Loucy (cell line): ENCODE results near the gene ABCC3.

Experiments used
- EZH2phosphoT487 ChIP-seq: fragments of 200-600 bp; IDR thresholded peaks from 2 replicates; pipeline ENCODE4 v1.6.1; 2018; ENCODE audit warnings: antibody characterized with exemption, mild to moderate bottlenecking, moderate library complexity, borderline replicate concordance
- TF ChIP-seq, protein P1 (sequence below): fragments of 200-600 bp; sonication (generic); conservative IDR thresholded peaks from 2 replicates; pipeline ENCODE4 v1.5.1; 2014; ENCODE audit warnings: mild to moderate bottlenecking, antibody characterized with exemption, low read length

DNA sequence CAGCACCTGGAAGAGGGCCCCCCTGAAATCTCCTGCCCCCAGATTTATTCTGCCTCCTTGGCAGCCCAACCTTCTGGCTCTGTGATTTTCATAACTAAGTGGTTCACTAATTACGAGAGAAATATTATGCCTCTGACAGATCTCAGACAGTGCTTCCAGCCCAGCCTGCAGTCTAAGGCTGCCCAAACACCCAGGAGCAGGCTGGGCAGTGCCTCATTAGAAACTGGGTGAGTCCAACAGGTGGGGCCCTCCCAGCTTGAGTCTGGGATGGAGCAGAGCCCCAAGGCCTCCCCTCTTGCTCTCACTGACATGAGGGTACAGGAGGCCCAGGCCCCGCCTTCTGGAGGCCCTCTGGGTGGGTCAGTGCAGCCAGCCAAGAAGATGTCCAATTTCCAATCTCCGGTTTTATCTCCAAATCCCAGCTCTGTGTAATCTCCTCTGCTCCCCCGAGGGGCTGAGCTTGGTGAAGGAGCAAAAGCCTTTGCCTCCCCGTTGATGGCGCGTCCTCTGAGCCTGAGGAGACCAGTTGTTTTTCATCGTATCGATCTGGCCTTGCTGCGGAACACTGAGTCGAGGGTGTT lies 20.1 kb upstream of the ABCC3 start:
- TF ChIP-seq, protein P1, sequence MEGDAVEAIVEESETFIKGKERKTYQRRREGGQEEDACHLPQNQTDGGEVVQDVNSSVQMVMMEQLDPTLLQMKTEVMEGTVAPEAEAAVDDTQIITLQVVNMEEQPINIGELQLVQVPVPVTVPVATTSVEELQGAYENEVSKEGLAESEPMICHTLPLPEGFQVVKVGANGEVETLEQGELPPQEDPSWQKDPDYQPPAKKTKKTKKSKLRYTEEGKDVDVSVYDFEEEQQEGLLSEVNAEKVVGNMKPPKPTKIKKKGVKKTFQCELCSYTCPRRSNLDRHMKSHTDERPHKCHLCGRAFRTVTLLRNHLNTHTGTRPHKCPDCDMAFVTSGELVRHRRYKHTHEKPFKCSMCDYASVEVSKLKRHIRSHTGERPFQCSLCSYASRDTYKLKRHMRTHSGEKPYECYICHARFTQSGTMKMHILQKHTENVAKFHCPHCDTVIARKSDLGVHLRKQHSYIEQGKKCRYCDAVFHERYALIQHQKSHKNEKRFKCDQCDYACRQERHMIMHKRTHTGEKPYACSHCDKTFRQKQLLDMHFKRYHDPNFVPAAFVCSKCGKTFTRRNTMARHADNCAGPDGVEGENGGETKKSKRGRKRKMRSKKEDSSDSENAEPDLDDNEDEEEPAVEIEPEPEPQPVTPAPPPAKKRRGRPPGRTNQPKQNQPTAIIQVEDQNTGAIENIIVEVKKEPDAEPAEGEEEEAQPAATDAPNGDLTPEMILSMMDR = no peak
- TF ChIP-seq EZH2phosphoT487 = no peak
